Endothelial cell of umbilical vein (primary cell): Measurements from ENCODE around the gene CLIP3. TPM values are rescaled to one million over a fixed set of nuclear protein-coding genes. Genes with fewer than 3 reads are reported as not detected.

Experiments used
- BruUV-seq: library from RNA; stranded (reverse); fragments of 400-500 nt; replicated peaks from 2 replicates; lab custom pipeline; 2021; lab: Mats Ljungman, UMichigan
- CTCF ChIA-PET: fragments of 300-600, 350-600 bp; sonication (Branson Sonifier 250); formaldehyde crosslinking; loops from one replicate; lab custom pipeline; 2021; ENCODE audit warnings: antibody characterized with exemption, inconsistent platforms; lab: Charles Lee
- POLR2A ChIA-PET: fragments of 300-600, 350-600 bp; sonication (Branson Sonifier 250); formaldehyde crosslinking; loops from one replicate; lab custom pipeline; 2021; ENCODE audit warnings: antibody characterized with exemption, inconsistent platforms; lab: Charles Lee
- DNase-seq: peaks from one replicate; pipeline ENCODE4 v3.0.0-alpha.2; 2011; ENCODE audit warnings: low read depth, low spot score
- FAIRE-seq: peaks from 2 replicates; lab custom pipeline; 2011; peaks lifted over from hg19 to GRCh38; lab: Jason Lieb, UNC
- H2AFZ ChIP-seq: 2 replicates; pipeline ENCODE4 v1.6.0; 2012; ENCODE audit warnings: low read depth, low read length, control low read depth, inconsistent platforms
- H3K27ac ChIP-seq: 2 replicates; pipeline ENCODE4 v1.5.1; 2011; ENCODE audit warnings: low read depth, mild to moderate bottlenecking, control low read depth, low read length, moderate library complexity; ENCODE audit not compliant: insufficient read depth
- H3K27me3 ChIP-seq, 2 experiments: 2 replicates each; pipeline versions ENCODE4 v1.6.0 to v1.6.1; 2011; ENCODE audit warnings: low read length in 2 of 2, mixed read lengths in 1 of 2; ENCODE audit not compliant: control insufficient read depth in 2 of 2, insufficient read depth in 2 of 2
- H3K36me3 ChIP-seq, 2 experiments: 2 replicates in 1 of 2; 3 replicates in 1 of 2; pipeline ENCODE4 v1.5.1; 2011; ENCODE audit warnings: low read length in 2 of 2, mild to moderate bottlenecking in 1 of 2, moderate library complexity in 1 of 2; ENCODE audit not compliant: control insufficient read depth in 2 of 2, insufficient read depth in 2 of 2; ENCODE audit errors: extremely low read depth in 1 of 2
- H3K4me1 ChIP-seq: 3 replicates; pipeline ENCODE4 v1.5.1; 2011; ENCODE audit warnings: mild to moderate bottlenecking, low read length; ENCODE audit not compliant: control insufficient read depth, insufficient read depth; ENCODE audit errors: extremely low read depth
- H3K4me2 ChIP-seq: 2 replicates; pipeline ENCODE4 v1.6.1; 2011; ENCODE audit warnings: low read length, control low read depth, mixed read lengths; ENCODE audit not compliant: insufficient read depth
- H3K4me3 ChIP-seq, 3 experiments: fragments of 200-600 bp in 1 of 3; sonication (generic), shearing (Covaris generic) in 1 of 3; replicated peaks in 1 of 3; 2 replicates each; pipeline ENCODE4 v1.5.1; 2011 to 2016; ENCODE audit warnings: control low read depth in 3 of 3, low read length in 3 of 3, mild to moderate bottlenecking in 2 of 3, inconsistent platforms in 1 of 3, low read depth in 1 of 3, moderate library complexity in 1 of 3; ENCODE audit not compliant: insufficient read depth in 1 of 3
- H3K79me2 ChIP-seq: 2 replicates; pipeline ENCODE4 v1.6.0; 2012; ENCODE audit warnings: low read length, inconsistent platforms; ENCODE audit not compliant: control insufficient read depth, insufficient read depth
- H3K9ac ChIP-seq: replicated peaks from 2 replicates; pipeline ENCODE3; 2011; ENCODE audit warnings: low read length, control low read depth; ENCODE audit not compliant: insufficient read depth; ENCODE audit errors: extremely low read depth
- H3K9me1 ChIP-seq: replicated peaks from 3 replicates; pipeline ENCODE4 v1.6.0; 2011; ENCODE audit warnings: mild to moderate bottlenecking, low read length; ENCODE audit not compliant: control insufficient read depth, insufficient read depth; ENCODE audit errors: extremely low read depth
- H3K9me3 ChIP-seq: replicated peaks from 2 replicates; pipeline ENCODE4 v1.5.1; 2012; ENCODE audit warnings: low read length, inconsistent platforms; ENCODE audit not compliant: control insufficient read depth, insufficient read depth
- H4K20me1 ChIP-seq: replicated peaks from 2 replicates; pipeline ENCODE3; 2011; ENCODE audit warnings: mild to moderate bottlenecking, low read length; ENCODE audit not compliant: control insufficient read depth, insufficient read depth; ENCODE audit errors: extremely low read depth
- EZH2 ChIP-seq: IDR thresholded peaks from 2 replicates; pipeline ENCODE4 v1.6.1; 2012; ENCODE audit warnings: borderline replicate concordance, low read depth, mild to moderate bottlenecking, moderate library complexity, low read length, inconsistent platforms; ENCODE audit not compliant: severe bottlenecking
- FOS ChIP-seq: IDR thresholded peaks from 2 replicates; pipeline ENCODE4 v1.6.1; 2011; ENCODE audit warnings: mild to moderate bottlenecking, low read length, moderate library complexity, borderline replicate concordance; ENCODE audit not compliant: insufficient read depth
- GATA2 ChIP-seq: IDR thresholded peaks from 2 replicates; pipeline ENCODE4 v1.7.0; 2011; ENCODE audit warnings: low read depth, mild to moderate bottlenecking, moderate library complexity, mixed read lengths, low read length; ENCODE audit not compliant: insufficient read length, insufficient read depth
- JUN ChIP-seq: IDR thresholded peaks from 2 replicates; pipeline ENCODE4 v1.6.1; 2011; ENCODE audit warnings: borderline replicate concordance, low read depth; ENCODE audit not compliant: insufficient read length, insufficient read depth
- MYC ChIP-seq: IDR thresholded peaks from one replicate; pipeline ENCODE4 v1.6.1; 2011; ENCODE audit warnings: mild to moderate bottlenecking, low read depth, low read length
- POLR2A ChIP-seq: IDR thresholded peaks from 2 replicates; pipeline ENCODE4 v1.6.1; 2012; ENCODE audit warnings: low read depth, mild to moderate bottlenecking, control low read depth, low read length
- POLR2AphosphoS5 ChIP-seq: IDR thresholded peaks from 2 replicates; pipeline ENCODE4 v1.6.1; 2012; ENCODE audit warnings: low read depth, mild to moderate bottlenecking, control low read depth, low read length, moderate library complexity; ENCODE audit not compliant: insufficient read depth
- dilution Hi-C: fragments of 300-500 bp; cut with MboI; formaldehyde crosslinking; loops from one replicate; pipeline ENCODE4 v1.15.0; 2019; ENCODE audit warnings: low sequenced_read_pairs; ENCODE audit not compliant: extremely low pct_ligation_motif_present
- intact Hi-C: fragments of 100-400 bp; cut with micrococcal nuclease; formaldehyde crosslinking; loops from one replicate; pipeline ENCODE4 v1.10.0; 2022
- polyA plus RNA-seq, 4 experiments: library from polyadenylated mRNA; depleted of rRNA in 3 of 4; stranded (reverse) in 3 of 4; unstranded in 1 of 4; fragments of >200 nt; gene quantifications; 2 replicates each; pipeline versions ENCODE4 v1.2.1 to v1.2.3, GENCODE V29; 2011 to 2012; ENCODE audit warnings: missing spikeins in 1 of 4
- total RNA-seq: library from RNA; stranded (reverse); gene quantifications from 2 replicates; pipeline ENCODE4 v1.2.3, GENCODE V29; 2021
- TF ChIP-seq, protein P1 (sequence below), 2 donors: IDR thresholded peaks; 1 replicate in 1 of 2; 2 replicates in 1 of 2; pipeline ENCODE4 v1.5.1; 2011; ENCODE audit warnings: low read length in 2 of 2, mild to moderate bottlenecking in 2 of 2, moderate library complexity in 2 of 2, control low read depth in 1 of 2, inconsistent platforms in 1 of 2, low read depth in 1 of 2; ENCODE audit not compliant: insufficient read depth in 1 of 2; ENCODE audit errors: extremely low read depth in 1 of 2
- TF ChIP-seq, protein P2 (sequence below): IDR thresholded peaks from 2 replicates; pipeline ENCODE4 v1.6.1; 2011; ENCODE audit not compliant: insufficient read depth, insufficient read length

The CLIP3 gene
- total and polyA plus RNA-seq, 2 donors (not counting 3 experiments of a cell fraction or from before 2014, with no cell fraction given): 7.0 to 24.4 TPM

DNA sequence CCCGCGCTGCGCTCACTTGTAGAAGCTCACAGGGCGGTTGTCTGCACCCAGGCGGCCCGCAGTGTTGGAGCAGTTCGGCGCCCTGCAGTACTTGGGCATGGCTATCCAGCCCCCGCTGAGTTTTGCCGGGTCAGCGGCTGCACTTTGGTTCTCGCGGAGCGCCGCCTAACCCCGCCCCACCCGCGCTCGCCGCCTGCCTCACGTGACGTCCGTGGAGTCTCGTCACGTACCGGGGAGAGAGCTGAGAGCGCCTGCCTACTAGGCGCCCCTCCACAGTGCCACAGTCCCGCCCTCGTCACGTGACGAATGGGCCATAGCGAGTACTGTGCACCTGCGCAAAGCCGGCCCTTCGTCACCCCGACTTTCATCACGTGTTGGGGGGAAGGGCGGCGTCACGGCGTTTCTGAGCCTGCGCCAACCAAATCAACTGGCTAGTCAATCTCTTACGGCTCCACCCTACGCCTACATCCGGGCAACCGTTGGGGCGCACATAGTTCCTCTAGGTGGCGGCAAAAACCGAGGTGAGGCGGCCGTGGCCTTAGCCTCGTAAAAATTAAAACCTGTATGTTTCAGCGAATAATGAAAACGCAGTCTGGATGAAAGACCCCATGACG, 21.6 kb upstream of the CLIP3 start, which contains the start of gene THAP8:
Gene THAP8, minus strand, starts transcription at position 167 of the 614 bp plus-strand sequence. Its CDS starts 68 bp downstream, at position 99.
- peak; percentile 100 for DNase-seq
- intact Hi-C loops: loop anchor here (1.0 kb wide), 8 partner anchors 16 to 296 kb away; partner anchors contain the start of genes ALKBH6, CLIP3, PROSER3 and SDHAF1
- peak within 1 kb of the TSS; percentile 80 for H3K9ac ChIP-seq
- POLR2A ChIA-PET: interaction anchor here (0.5 to 1.0 kb wide), 2 partner anchors 40 to 108 kb away, joined by 3 to 4 read pairs; partner anchors contain the start of gene ALKBH6
- TSS peak; percentile 31 for BruUV-seq
- TF ChIP-seq POLR2A (no peak), GATA2 (no peak), POLR2AphosphoS5 (peak; percentile 35), EZH2 (no peak), JUN (no peak), FOS (no peak), MYC (peak; percentile 74)
- TF ChIP-seq, protein P1, sequence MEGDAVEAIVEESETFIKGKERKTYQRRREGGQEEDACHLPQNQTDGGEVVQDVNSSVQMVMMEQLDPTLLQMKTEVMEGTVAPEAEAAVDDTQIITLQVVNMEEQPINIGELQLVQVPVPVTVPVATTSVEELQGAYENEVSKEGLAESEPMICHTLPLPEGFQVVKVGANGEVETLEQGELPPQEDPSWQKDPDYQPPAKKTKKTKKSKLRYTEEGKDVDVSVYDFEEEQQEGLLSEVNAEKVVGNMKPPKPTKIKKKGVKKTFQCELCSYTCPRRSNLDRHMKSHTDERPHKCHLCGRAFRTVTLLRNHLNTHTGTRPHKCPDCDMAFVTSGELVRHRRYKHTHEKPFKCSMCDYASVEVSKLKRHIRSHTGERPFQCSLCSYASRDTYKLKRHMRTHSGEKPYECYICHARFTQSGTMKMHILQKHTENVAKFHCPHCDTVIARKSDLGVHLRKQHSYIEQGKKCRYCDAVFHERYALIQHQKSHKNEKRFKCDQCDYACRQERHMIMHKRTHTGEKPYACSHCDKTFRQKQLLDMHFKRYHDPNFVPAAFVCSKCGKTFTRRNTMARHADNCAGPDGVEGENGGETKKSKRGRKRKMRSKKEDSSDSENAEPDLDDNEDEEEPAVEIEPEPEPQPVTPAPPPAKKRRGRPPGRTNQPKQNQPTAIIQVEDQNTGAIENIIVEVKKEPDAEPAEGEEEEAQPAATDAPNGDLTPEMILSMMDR (IDR thresholded peaks at IDR 0.05; ENCODE audit: extremely low read depth in 1 of 2, insufficient read depth in 1 of 2, low read depth in 1 of 2, low read length in 2 of 2): peak; percentile 31 to 45
- TF ChIP-seq, protein P2, sequence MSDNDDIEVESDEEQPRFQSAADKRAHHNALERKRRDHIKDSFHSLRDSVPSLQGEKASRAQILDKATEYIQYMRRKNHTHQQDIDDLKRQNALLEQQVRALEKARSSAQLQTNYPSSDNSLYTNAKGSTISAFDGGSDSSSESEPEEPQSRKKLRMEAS: peak; percentile 99
- peaks cover 21% of the 10 kb centered on the region for H3K79me2 ChIP-seq
- peaks cover 16% of the 10 kb centered on the region for H3K4me1 ChIP-seq
- CTCF ChIA-PET: interaction anchor here (0.9 to 1.6 kb wide), 9 partner anchors 10 to 127 kb away, joined by 3 to 6 read pairs (median 4); partner anchors contain the start of gene ALKBH6
- H3K9me1 ChIP-seq: no peaks in the 10 kb centered on the region
- H3K27me3 ChIP-seq: no peaks in the 10 kb centered on the region
- H3K4me3 ChIP-seq: peak within 1 kb of the TSS; percentile 76 to 89 (median 87)
- peak; percentile 99 for FAIRE-seq
- H3K4me2 ChIP-seq: peak within 1 kb of the TSS; percentile 99
- H2AFZ ChIP-seq: peak within 1 kb of the TSS; percentile 98
- no peaks in the 10 kb centered on the region for H3K36me3 ChIP-seq
- no peaks in the 10 kb centered on the region for H4K20me1 ChIP-seq
- dilution Hi-C loops: no loop called here
- peak within 1 kb of the TSS; percentile 79 for H3K27ac ChIP-seq
- no peaks in the 10 kb centered on the region for H3K9me3 ChIP-seq
